HG03354 (cell line): ENCODE data around the gene PPFIBP2.

Source experiments
- ATAC-seq: cut with Tn5 transposase; IDR thresholded peaks from one replicate; pipeline ENCODE4 v1.9.1; 2021; ENCODE audit warnings: mild to moderate bottlenecking; ENCODE audit not compliant: unreplicated experiment, poor library complexity, severe bottlenecking

The PPFIBP2 gene

GRCh38 chr11:7522546-7522945 lies 8.7 kb downstream of the PPFIBP2 start:
- ATAC-seq = no peak

- ATAC-seq = no peak
Measured at GRCh38 chr11:7523416-7524210, 9.8 kb downstream of the PPFIBP2 start.

- no peak for ATAC-seq
Measured at GRCh38 chr11:7524462-7525235, 10.8 kb downstream of the PPFIBP2 start.

- ATAC-seq = no peak
Measured at GRCh38 chr11:7525424-7525823, 11.6 kb downstream of the PPFIBP2 start.

GRCh38 chr11:7527029-7527428 lies 13.2 kb downstream of the PPFIBP2 start:
- ATAC-seq = no peak

GRCh38 chr11:7528514-7529049 lies 14.8 kb downstream of the PPFIBP2 start:
- no peak for ATAC-seq

- no peak for ATAC-seq
Measured at GRCh38 chr11:7530013-7530640, 16.3 kb downstream of the PPFIBP2 start.

- peak; percentile 45 for ATAC-seq
Measured at GRCh38 chr11:7531011-7531410, 17.2 kb downstream of the PPFIBP2 start.

GRCh38 chr11:7532405-7533145 lies 18.8 kb downstream of the PPFIBP2 start:
- no peak for ATAC-seq

GRCh38 chr11:7533199-7534041 lies 19.6 kb downstream of the PPFIBP2 start:
- ATAC-seq = peak; percentile 34

GRCh38 chr11:7534042-7534378 lies 20.2 kb downstream of the PPFIBP2 start:
- peak; percentile 43 for ATAC-seq

- no peak for ATAC-seq
Measured at GRCh38 chr11:7536100-7536499, 22.3 kb downstream of the PPFIBP2 start.

- ATAC-seq = no peak
Measured at GRCh38 chr11:7537265-7537664, 23.5 kb downstream of the PPFIBP2 start.

- ATAC-seq = no peak
Measured at GRCh38 chr11:7538031-7538430, 24.2 kb downstream of the PPFIBP2 start.

- no peak for ATAC-seq
Measured at GRCh38 chr11:7538466-7539454, 25.0 kb downstream of the PPFIBP2 start.

GRCh38 chr11:7540830-7541555 lies 27.2 kb downstream of the PPFIBP2 start:
- no peak for ATAC-seq

- ATAC-seq = no peak
Measured at GRCh38 chr11:7543302-7543701, 29.5 kb downstream of the PPFIBP2 start.
